Dedifferentiated amniotic fluid mesenchymal stem cell (primary cell): ENCODE measurements around the gene ZNF563.

Source experiments
- DNase-seq: peaks from one replicate; pipeline ENCODE4 v3.0.0-alpha.2; 2016; ENCODE audit errors: extremely low spot score

The ZNF563 gene

GRCh38 chr19:12294249-12295158 is 38.9 kb downstream of the ZNF563 start, which contains the start of gene ZNF44:
Gene ZNF44, minus strand, starts transcription at chr19:12294883. Its CDS starts 189 bp downstream, at chr19:12294694.
- DNase-seq: peak; percentile 94

GRCh38 chr19:12293777-12294248 is 39.6 kb downstream of the ZNF563 start:
- peak; percentile 28 for DNase-seq

DNA sequence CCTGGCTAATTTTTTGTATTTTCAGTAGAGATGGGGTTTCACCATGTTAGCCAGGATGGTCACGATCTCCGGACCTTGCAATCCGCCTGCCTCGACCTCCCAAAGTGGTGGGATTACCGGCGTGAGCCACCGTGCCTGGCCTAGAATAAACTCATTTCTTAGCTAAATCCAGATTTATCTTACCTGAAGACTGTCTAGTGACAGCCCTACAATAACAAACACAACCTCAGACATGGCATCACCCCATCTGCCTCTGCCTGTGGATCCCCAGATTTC is 43.7 kb downstream of the ZNF563 start:
- DNase-seq: no peak

DNA sequence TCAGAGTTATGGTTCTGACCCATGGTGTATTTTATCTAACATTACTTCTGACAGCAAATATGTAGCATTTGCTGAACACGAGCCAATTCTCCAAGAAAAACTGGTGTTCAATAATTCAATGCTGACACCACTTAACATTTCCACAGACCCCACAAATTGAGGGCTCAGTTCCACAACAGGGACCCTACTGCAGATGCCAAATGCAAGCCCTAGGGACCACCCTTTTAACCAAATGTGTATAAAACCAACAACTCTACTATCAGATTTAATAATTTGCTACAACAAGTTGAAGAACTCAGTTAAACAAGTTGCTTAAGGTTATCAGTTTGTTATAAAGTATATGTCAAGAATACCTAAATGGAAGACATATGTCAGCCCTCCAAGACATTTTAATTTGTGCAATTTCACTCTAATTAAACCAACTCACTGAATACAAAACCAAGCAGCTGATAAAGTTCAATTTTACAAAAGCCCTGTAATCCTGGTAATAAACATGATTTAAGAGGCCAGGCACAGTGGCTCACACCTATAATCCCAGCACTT is 45.4 kb downstream of the ZNF563 start:
- no peak for DNase-seq

DNA sequence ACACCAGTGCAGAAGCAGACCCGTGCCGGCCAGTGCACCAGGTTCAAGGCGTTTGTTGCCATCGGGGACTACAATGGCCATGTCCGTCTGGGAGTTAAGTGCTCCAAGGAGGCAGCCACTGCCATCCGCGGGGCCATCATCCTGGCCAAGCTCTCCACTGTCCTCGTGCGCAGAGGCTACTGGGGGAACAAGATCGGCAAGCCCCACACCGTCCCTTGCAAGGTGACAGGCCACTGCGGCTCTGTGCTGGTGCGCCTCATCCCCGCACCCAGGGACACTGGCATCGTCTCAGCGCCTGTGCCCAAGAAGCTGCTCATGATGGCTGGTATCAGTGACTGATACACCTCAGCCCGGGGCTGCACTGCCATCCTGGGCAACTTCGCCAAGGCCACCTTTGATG is 48.8 kb downstream of the ZNF563 start:
- DNase-seq: no peak

- DNase-seq: no peak
These were observed 49.2 kb downstream of the ZNF563 start for GRCh38 chr19:12284226-12284625.

DNA sequence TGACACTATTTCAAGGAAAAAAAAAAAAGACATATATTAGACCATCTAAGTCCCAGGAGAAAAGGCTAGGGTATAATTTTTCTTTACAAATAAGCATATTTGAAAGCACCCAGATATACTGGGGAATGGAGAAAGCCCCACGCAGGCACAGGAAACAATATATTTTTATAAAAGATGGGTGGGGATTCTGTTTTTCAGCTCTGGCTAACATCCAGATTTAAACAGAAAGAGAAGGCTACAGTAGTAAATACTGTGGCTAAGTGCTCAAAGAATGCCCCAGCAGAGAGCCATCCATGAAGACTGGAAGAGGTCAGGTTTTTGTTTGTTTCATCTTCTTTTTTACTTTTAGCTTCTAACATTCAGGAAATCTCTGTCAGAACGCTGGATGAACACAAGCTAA is 54.7 kb downstream of the ZNF563 start:
- no peak for DNase-seq

DNA sequence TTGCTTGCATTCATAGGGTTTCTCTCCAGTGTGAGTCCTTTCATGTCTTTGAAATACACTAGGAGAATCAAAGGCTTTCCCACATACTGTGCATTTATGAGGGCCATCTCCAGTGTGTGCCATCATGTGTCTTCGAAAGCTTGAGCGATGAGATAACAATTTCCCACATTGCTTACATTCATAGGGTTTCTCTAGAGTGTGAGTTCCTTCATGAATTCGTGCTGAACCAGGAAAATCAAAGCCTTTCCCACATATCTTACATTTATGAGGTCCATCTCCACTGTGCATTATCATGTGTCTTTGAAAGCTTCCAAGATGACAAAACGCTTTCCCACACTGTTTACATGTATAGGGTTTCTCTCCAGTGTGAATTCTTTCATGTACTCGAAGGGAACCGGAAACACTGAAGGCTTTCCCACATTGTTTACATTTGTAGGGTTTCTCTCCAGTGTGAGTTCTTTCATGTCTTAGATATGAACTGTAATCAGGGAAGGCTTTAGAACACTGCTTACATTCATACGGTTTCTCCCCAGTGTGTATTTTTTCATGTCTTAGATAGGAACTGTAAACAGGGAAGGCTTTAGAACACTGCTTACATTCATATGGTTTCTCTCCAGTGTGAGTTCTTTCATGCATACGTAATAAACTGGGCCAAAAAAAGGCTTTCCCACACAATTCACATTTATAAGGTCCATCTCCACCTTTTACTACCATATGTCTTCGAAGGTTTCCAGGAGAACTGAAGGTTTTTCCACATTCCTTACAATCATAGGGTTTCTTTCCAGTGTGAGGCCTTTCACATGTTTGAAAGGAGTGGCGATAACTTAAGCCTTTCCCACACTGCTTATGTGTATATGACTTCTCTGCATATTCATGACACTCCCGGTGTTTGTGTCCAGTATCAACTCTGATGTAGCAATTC is 60.2 kb downstream of the ZNF563 start:
- DNase-seq: no peak

DNA sequence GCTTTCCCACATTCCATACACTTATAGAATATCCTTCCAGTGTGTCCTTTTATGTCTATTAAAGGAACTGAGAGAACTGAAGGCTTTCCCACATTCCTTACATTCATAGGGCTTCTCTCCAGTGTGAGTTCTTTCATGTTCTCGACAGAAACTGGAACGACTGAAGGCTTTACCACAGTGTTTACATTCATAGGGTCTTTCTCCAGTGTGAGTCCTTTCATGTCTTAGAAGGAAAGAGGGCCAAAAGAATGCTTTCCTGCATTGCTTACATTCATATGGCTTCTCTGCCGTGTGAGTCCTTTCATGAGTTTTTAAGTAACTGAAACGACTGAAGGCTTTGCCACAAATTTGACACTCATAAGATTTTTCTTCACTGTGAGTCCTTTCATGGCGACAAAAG is 61.0 kb downstream of the ZNF563 start:
- DNase-seq: no peak

DNA sequence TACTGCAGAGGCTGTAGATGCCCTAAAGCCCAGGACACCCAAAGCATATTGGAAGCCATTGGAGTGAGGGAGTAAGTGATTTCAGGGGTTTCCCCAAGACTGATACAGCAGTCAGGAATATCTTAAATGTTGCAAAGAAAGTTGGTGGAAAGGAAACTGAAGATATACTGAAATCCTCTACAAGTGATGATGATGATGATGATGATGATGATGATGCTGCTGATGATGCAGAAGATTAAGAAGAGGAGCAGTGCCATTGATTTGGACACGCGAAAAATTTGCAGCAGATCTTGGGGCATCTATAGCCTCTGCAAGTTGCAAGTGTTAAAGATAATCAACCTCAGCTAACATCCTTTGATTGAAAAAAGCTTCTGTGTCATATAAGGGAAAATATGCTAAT is 62.6 kb downstream of the ZNF563 start:
- no peak for DNase-seq
